Dermis blood vessel endothelial cell (primary cell): Measurements from ENCODE around the gene SVBP. TPM values are rescaled to one million over a fixed set of nuclear protein-coding genes. Genes with fewer than 3 reads are reported as not detected.
A peak's percentile ranks its signal among the peaks of the same experiment; 100 is the strongest.
"Not testable (repeated sequence)": the region's sequence is repeated elsewhere in the genome, so short reads cannot be mapped to it uniquely, and the experiment has no call there.

ENCODE experiments used
- DNase-seq: peaks from one replicate; pipeline ENCODE4 v3.0.0; 2010
- total RNA-seq: library from RNA; depleted of rRNA; stranded (reverse); fragments of >200 nt; gene quantifications from 2 replicates; pipeline ENCODE4 v1.2.3, GENCODE V29; 2014

The SVBP gene, protein sequence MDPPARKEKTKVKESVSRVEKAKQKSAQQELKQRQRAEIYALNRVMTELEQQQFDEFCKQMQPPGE
- total RNA-seq = 19.1 and 23.3 TPM in 2 replicates

DNA sequence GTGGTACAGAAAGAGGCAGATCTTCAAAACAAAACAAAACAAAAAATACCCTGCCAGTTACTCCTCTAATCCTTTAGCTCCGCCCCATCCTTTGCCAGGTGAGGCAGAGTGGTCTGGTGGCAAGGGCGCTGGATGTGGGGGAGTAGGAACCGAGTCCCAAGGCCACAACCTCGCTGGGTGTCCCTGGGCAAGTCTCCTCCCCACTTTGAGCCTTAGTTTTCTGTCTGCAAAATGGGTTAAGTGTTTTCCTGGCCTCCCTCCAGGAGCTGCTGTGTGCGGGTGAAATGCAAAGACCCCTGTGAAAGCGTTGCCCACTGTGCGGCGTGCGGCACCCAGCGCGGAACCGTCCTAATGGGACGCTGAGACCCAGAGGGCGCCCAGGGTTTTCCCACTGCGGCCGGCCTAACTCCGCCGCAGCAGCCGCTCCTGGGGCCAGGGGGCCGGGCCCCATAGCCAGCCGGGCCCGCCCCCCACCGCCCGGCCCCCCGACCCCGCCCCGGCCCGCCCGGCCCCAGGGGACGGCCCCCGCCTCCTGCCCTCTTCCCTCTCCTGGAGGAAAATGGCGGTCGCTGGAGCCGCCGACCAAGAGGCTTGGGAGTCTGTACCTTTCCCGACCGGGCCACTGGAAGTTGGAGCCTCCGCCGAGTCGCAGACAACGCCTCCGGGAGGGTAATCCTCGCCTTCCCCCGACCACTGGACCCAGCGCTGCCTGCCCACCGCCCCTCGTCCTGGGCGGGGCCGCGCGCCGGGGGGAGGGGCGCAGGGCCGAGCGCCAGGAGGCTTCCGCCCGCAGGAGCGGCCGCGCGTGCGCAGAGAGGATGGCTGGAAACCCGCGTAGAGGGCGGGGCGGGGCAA, at the start of gene SVBP, which contains the start of gene ERMAP:
Gene SVBP, minus strand, starts transcription at position 813 of the 855 bp plus-strand sequence. CDS start 853 bp downstream, outside the sequence.
Gene ERMAP, plus strand, starts transcription at position 538 of the 855 bp plus-strand sequence. CDS start 13,327 bp downstream, outside the sequence.
- DNase-seq = peak; percentile 92

DNA sequence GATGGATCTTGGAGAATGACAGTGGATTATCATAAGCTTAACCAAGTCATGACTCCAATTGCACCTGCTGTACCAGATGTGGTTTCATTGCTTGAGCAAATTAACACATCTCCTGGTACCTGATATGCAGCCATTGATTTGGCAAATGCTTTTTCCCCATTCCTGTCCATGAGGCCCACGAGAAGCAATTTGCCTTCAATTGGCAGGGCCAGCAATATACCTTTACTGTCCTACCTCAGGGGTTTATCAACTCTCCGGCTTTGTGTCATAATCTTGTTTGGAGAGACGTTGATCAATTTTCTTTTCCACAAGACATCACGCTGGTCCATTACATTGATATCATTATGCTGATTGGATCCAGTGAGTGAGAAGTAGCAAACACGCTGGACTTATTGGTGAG, 49.4 kb upstream of the SVBP start:
- DNase-seq = no peak

DNA sequence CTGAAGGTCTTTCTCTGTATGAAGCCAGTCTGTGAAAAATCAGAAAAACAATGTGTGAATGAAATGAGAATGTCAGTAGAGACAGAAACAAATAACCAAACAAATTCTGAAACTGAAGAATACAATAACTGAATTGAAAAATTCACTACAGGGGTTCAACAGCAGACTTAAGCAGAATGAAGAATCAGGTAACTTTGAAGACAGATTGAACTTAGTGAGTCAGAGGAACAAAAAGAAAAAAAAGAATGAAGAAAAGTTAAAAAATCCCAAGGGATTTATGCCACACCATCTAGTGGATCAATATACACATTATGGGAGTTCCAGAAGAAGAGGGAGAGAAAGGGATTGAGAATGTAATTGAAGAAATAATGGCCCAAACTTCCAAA, 43.8 kb upstream of the SVBP start:
- DNase-seq = no peak

DNA sequence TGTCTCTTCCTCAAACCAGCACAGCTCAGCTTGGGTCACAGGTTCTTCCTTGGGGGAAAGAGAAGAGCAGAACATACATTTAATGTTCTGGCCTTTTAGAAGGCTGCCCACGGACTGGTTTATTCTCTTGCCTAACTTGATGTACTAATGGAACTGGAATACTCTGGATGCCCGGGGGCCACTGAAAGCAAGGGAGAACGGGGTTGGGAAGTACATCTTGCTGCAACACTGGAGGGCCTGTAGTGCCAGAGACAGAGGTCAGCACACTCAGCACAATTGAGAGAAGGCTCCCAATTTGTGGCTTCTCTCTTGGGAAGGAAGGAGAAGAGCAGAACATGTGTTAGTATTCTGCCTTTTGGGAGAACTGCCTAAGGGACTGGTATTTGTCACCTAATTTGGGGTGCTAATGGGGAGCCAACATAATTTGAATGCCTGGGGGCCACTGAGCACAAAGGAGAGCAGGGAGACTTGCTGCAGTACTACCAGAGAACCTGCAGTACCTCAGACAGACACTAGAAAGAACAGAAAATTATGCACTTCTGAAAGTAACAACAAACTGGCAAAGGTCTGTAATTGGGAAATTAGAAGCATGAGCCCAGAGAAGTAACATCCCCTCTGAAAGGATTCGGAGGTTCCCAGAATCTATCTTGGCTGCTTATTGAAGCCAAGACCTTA, 43.3 kb upstream of the SVBP start:
- DNase-seq = no peak

DNA sequence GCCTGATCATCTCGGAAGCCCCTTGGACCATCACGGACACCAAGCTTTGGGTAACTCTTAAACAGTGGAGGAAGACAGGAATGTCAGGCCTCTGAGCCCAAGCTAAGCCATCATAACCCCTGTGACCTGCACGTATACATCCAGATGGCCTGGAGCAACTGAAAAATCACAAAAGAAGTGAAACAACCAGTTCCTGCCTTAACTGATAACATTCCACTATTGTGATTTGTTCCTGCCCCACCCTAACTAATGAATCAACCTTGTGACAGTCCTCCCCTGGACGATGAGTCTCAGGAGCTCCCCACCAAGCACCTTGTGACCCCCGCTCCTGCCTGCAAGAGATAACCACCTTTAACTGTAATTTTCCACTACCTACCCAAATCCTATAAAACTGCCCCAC, 42.2 kb upstream of the SVBP start:
- DNase-seq = not testable (repeated sequence)

DNA sequence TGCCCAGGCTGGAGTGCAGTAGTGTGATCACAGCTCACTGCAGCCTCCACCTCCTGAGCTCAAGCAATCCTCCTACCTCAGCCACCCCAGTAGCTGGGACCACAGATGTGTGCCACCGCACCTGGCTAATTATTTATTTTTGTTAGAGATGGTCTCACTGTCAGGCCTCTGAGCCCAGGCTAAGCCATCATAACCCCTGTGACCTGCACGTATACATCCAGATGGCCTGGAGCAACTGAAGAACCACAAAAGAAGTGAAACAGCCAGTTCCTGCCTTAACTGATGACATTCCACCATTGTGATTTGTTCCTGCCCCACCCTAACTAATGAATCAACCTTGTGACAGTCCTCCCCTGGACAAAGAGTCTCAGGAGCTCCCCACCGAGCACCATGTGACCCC, 39.4 kb upstream of the SVBP start:
- not testable (repeated sequence) for DNase-seq

DNA sequence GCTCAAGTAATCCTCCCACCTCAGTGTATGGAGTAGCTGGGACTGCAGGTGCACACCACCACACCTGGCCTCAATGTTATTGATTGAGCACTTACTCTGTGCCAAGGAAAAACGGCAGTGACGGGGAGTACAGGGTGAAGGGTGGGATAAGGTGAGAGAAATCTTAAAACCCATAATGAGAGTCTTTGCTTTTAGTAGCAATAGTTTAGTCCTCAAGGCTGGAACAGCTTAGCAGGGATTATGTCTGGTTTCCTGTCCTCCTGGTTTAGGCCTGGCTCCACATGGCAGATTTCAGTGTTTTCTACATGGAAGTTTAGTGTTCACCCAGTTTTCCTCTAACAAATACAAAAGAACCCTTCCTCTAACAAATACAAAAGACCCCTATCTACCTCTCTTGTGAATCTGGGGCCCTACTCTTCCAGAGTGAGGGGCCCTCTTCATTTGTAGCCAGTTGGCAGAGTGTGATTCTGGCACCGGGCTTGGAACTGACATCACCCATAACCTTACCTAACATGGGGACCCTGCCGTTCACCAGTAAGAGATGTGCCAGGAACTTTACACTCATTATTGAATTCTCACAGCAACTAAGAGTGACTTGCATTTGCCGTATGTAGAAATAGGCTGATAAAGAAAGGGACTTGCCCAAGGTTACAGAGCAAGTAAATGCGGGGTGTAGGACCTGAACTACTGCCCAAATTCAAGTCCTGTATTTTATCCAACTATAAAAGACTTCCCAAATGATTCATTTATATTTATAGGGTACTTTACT, 36.1 kb upstream of the SVBP start:
- DNase-seq = no peak

DNA sequence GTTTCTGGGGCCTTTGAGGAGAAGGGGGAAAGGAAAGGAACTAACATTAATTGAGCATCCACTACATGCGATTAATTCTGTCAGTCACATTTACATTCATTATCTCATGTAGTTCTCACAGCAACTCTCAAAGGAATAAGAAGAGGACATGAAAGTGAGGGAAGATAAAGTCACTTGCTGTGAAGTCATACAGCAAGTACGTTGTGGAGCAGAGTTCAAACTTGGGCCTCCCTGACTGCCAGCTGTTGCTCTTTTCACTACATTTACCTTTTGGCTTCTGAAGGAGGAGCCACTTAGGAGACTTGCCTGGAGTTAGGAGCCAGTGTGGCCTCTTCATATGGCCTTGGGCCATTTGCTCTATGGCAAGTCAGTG, 35.4 kb upstream of the SVBP start:
- DNase-seq = no peak

DNA sequence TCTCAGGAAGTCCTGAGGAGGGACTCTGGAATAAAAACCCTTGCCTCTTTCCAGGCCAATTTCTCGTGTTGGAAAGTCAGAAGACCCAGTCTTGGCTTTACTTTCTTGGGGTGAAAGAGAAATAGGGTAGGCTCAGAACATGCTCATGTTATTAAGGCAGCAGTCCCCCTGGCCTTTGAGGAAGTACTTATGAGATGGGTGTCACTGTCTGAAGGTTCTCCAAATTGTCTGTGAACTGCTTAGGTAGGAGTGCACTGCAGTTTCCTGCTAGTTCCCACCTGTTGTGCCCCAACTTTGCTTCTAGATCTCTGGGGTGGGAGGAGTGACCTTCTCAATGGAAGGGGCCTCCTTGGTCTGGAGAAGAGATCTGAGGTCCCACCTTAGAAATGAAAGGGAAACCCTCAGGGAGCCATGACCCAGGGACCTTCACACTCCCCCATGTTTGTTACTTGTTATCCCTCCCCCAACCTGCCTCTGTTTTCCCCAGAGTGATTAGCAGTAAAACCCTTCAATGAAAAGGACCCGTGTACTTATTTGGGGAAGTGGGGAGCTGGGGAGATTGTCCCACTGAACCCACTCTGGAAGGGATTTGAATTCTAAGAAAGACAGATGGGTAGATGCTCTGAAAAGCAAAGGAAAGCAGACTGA, 34.9 kb upstream of the SVBP start:
- DNase-seq = no peak

DNA sequence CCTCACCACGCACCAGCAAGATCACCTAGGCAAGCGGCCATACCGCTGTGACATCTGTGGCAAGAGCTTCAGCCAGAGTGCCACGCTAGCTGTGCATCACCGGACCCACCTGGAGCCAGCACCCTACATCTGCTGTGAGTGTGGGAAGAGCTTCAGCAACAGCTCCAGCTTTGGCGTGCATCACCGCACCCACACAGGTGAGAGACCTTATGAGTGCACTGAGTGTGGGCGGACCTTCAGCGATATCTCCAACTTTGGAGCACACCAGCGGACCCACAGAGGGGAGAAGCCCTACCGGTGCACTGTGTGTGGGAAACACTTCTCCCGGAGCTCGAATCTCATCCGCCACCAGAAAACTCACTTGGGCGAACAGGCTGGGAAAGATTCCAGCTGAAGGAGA, 34.2 kb upstream of the SVBP start:
- no peak for DNase-seq

DNA sequence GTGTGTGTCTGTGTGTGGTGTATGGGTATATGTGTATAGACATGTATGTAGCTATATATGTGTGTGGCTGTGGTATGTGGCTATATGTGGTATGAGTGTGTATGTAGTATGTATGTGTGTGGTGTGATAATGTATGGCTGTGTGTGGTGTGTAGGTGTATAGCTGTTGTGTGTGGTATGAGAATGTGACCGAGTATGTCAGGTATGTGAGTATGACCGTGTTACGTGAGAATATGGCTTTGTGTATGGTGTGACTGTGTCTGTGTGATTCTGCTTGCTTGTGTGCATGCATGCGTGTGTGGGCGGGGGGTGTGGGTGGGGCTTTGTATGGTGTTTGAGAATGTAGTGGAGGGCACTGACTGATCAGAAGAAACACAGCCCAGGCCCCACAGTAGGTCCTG, 32.7 kb upstream of the SVBP start:
- DNase-seq = no peak

DNA sequence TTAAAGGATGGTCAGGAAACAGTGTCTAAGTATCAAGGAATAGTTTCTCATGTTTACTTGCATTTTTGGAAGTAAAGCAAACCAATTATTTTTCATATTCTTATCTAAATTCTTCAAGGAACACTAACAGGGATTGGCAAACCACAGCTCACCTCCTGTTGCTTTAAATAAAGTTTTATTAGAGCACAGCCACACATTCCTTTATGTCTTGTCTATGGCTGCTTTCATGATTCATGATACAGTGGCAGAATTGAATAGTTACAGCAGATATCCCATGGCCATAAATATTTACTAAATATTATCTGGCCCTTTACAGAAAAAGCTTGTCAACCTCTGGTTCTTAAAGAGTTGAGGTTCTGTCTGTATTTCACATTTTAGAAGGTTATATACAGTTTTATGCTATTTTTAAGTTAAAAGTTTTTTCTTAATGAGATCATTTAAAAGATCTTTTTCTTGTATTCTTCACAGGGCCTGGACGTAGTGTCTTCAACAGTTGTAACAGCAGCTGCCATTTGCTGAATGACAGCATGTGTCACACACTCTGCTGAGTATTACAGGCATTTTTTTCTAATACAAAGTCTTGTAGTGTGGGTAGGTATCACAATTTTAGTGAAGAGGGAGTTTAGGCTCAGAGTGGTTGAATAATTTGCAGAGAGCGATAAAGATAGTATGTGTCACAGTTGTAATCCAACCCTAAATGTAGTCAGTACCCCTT, 31.8 kb upstream of the SVBP start:
- DNase-seq = no peak

DNA sequence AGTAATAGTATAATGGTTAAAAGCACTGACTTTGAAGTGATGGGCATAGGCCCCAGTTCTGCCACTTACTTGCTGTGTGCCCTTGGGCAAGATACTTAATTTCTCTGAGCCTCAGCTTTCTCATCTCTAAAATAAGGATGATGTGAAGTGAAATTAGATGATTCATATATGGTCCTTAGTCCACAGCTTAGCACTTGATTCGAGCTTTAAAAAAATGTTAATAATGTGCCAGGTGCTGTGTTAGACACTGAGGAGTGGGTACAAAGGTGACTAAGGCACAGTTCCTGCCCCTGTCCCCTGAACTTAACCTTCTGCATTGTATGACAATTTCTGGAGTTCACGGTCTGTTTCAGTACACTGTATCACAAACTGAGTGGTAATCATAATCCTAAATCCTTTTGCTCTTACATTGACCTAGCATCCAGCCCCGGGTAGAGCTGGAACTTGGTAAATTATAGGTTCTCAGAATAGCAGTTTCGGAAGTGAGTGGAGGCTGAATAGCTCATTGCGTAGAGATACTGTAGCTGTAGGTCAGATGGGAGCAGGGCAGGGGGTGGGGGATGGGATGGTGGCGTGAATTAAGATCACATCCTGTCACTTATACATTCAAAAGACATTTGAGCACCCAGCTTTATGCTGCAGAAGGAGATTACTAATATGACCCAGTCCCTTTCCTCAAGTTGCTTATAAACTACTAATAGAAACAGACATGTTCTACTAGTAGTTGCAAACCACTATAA, 30.7 kb upstream of the SVBP start:
- DNase-seq = no peak

DNA sequence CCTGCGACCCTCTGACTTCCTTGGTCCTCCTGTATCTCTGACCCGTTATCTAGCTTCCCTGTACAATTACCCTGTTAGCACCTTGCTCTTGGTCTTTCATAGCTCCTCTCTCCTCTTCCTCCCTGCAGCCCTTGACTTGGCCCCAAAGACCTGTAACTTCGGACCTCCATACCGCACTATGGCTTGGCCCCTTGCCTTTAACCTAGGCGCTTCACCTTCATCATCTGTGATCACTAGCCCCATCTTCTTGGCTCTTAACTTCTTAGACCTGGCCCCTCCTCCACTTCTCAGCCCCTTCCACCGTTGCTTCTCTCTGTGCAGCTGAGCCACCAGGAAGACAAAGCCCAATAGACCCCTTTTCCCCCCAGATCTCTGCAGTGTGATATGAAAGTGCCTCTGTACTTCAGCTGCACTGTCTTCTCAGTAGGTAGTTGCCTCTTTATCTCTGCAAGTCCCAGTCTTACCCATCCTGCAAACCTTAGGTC, 30.0 kb upstream of the SVBP start:
- peak; percentile 2 for DNase-seq

DNA sequence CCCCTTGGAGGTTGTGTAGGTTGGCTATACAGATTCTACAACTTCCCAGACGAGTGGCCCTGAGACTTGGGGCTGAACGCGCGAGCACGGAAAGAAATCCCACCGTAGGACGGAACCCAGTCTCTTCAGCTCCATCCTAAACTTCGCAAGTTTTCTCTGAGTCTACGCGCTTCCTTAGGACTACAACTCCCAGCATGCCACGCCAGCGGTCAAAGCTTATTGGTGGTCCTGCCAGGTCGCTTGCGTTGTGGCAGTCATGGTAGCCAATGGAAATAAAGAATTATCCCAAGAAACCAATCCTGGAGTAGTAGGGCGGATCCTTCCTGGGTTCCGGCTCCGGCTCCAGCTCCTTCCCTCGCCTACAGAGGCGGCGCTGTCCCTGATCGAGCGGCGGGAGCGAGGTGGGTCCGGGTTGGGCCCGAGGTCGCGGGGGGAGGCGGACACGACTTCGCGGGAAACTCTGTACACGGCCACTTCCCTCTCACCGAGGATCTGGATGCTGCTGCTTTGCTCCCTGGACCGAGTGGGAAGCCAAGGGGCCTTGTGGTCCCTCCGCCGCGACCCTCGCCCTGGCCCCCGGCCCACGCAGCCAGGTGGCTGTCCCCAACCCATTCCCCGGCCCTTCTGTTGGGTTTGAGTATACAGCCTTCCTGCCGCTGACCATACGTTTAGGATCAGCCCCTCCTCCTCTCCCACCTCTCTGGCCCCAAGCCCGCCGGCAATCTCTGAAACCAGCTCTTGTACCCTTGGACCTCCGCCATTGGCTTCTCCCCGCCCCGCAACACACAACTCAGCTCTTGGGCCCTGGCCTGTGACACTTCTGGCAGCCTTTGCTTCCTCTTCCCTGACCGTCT, 29.3 kb upstream of the SVBP start, which contains the start of gene ZNF691:
Gene ZNF691, plus strand, starts transcription at position 357 of the 854 bp plus-strand sequence. CDS start 3,046 bp downstream, outside the sequence.
- DNase-seq = peak; percentile 98

DNA sequence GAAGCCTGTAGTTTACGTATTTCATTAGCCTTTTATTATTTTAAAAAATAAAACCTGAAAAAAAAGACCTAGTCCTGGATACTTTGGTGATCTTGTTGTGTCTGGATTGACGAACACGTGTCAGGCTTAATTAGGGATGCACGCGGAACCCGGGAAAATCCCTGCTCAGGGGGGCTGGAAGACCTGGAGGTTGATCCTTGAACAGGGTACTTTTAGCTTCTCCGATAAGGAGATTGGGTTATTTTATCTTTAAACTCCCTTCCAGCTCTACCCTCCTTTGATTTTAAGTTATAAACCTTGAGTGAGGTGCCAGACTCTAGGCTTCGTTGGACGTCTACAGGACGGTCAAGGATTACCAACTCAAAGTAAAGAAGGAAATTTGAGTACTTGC, 28.7 kb upstream of the SVBP start:
- no peak for DNase-seq

DNA sequence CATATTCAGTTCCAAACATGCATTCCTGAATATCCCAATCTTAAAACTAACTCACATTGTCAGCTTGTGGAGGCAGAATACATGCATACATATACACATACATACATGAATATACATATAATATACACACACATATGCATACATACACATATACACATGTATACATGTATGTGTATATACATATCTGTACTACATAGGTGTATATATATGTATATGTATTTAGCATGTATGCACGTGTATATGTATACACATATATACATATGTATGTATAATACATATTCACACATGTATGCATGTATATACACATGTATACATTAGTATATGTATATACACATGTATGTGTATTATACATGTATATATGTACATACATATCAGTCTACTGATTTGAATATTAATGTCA, 28.0 kb upstream of the SVBP start:
- no peak for DNase-seq

DNA sequence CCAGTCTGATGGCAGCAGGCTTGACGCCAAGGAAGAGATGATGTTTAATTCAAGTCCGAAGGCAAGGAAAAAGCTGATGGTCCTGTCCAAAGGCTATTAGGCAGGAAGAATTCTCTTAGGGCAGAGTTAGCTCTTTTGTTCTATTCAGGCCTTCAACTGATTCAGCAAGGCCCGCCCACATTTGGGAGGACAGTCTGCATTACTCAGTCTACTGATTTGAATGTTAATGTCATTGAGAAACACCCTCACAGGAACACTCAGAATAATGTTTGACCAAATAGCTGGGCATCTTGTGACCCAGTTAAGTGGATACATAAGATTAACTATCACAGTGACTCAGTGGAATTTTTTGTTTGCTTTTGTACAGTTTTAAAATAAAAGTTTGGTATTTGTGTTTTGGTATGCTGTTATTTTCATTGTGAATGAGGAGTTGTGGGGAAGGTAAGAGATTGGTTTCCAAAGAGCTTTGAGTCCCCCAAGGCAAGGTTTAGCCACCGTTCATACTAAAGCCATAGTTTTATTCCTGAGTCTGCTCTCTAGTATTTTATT, 27.5 kb upstream of the SVBP start:
- no peak for DNase-seq

DNA sequence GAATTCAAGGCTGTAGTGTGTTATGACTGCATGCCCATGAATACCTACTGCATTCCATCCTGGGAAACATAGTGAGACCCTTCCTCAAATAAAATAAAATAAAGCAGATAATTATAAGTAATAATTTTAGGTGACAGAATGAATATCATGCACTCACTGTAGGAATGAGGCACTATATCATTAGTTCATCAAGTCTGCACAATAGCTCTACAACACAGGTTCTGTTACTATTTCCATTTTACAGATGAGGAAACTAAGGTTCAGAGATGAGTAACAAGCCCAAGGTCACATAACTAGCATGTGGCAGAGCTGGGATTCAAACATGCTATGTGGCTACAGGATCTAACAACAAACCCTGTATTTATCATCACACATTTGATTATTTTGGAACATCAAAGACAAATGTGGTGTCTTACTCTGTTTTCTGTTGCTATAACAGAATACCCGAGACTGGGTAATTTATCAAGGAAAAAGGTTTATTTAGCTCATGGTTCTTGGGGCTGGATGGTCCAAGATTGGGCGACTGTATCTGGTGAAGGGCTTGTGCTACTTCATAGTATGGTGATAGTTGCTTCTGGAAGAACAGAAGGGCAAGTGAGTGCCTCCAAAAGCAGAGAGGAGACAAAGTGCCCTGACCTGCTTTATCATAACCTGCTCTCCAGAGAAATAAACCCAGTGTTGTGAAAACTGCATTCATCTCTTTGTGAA, 24.4 kb upstream of the SVBP start:
- no peak for DNase-seq
